ENCODE data around the gene EMC10.

The EMC10 gene

GRCh38 chr19:50477751-50478515 lies 1.6 kb downstream of the EMC10 start:
- no peak for DNase-seq
- peaks cover 14% of the 10 kb centered on the region for H3K4me1 ChIP-seq (ENCODE audit: control insufficient read depth, insufficient read depth, low read length, poor library complexity, severe bottlenecking)
- H3K9me3 ChIP-seq (ENCODE audit: control insufficient read depth, low read length): no peaks in the 10 kb centered on the region
- peaks cover 38% of the 10 kb centered on the region for H3K36me3 ChIP-seq (ENCODE audit: control insufficient read depth, insufficient read depth, low read length)
- no peaks in the 10 kb centered on the region for H3K27me3 ChIP-seq (replicated peaks; ENCODE audit: control insufficient read depth, insufficient read depth, low read length, poor library complexity, severe bottlenecking)
- no peak overlapping the region for H3K27ac ChIP-seq (ENCODE audit: insufficient read depth, low read length, poor library complexity, severe bottlenecking)
- H3K4me3 ChIP-seq (ENCODE audit: insufficient read depth, low read depth, low read length, poor library complexity, severe bottlenecking): no peak overlapping the region

DNA sequence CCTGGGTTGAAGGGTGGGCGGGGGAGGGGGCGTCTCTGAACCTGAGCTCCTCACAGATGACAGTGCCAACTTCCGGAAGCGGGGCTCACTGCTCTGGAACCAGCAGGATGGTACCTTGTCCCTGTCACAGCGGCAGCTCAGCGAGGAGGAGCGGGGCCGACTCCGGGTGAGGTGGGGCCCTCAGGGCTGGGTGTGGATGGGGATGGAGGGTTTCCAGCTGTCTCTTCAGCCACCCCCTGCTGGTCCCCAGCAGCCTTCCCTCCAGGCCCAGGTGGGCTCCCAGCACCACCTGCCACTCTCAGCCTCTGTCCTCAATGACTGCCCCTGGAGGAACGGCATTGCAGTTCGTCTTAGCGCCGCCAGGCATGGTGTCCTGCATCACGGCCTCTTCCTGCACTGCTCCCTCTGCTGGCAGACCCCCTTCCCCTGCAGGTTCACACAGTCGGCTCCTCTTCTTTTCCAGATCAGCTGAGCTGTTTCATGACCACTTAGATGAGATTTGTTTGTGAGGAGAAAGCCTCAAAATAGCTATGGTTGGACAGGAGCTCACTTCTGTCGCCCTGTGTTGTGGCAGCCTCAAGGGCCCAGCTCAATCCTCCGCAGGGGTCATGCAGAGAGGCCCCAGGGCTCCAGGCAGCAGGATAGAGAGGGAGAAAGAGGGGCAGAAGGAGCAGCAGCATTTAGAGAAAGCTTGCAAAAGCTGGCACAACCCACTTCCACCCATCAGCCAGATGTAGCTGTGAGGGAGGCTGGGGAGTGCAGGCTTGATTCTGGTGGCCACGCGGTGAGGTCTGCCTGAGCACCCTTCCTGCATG lies 2.8 kb downstream of the EMC10 start:
- Histone ChIP-seq H3K4me3 (ENCODE audit: insufficient read depth, low read depth, low read length, poor library complexity, severe bottlenecking) (no peak overlapping the region), H3K27me3 (replicated peaks; ENCODE audit: control insufficient read depth, insufficient read depth, low read length, poor library complexity, severe bottlenecking) (no peaks in the 10 kb centered on the region), H3K4me1 (ENCODE audit: control insufficient read depth, insufficient read depth, low read length, poor library complexity, severe bottlenecking) (peaks cover 14% of the 10 kb centered on the region), H3K36me3 (ENCODE audit: control insufficient read depth, insufficient read depth, low read length) (peaks cover 38% of the 10 kb centered on the region), H3K9me3 (ENCODE audit: control insufficient read depth, low read length) (no peaks in the 10 kb centered on the region), H3K27ac (ENCODE audit: insufficient read depth, low read length, poor library complexity, severe bottlenecking) (no peak overlapping the region)
- no peak for DNase-seq

- Histone ChIP-seq H3K9me3 (ENCODE audit: control insufficient read depth, low read length) (no peaks in the 10 kb centered on the region), H3K27me3 (replicated peaks; ENCODE audit: control insufficient read depth, insufficient read depth, low read length, poor library complexity, severe bottlenecking) (no peaks in the 10 kb centered on the region), H3K27ac (ENCODE audit: insufficient read depth, low read length, poor library complexity, severe bottlenecking) (no peak overlapping the region), H3K4me3 (ENCODE audit: insufficient read depth, low read depth, low read length, poor library complexity, severe bottlenecking) (no peak overlapping the region), H3K36me3 (ENCODE audit: control insufficient read depth, insufficient read depth, low read length) (peaks cover 38% of the 10 kb centered on the region), H3K4me1 (ENCODE audit: control insufficient read depth, insufficient read depth, low read length, poor library complexity, severe bottlenecking) (peaks cover 14% of the 10 kb centered on the region)
- DNase-seq: no peak
Observed at GRCh38 chr19:50479761-50480251, 3.5 kb downstream of the EMC10 start.

DNA sequence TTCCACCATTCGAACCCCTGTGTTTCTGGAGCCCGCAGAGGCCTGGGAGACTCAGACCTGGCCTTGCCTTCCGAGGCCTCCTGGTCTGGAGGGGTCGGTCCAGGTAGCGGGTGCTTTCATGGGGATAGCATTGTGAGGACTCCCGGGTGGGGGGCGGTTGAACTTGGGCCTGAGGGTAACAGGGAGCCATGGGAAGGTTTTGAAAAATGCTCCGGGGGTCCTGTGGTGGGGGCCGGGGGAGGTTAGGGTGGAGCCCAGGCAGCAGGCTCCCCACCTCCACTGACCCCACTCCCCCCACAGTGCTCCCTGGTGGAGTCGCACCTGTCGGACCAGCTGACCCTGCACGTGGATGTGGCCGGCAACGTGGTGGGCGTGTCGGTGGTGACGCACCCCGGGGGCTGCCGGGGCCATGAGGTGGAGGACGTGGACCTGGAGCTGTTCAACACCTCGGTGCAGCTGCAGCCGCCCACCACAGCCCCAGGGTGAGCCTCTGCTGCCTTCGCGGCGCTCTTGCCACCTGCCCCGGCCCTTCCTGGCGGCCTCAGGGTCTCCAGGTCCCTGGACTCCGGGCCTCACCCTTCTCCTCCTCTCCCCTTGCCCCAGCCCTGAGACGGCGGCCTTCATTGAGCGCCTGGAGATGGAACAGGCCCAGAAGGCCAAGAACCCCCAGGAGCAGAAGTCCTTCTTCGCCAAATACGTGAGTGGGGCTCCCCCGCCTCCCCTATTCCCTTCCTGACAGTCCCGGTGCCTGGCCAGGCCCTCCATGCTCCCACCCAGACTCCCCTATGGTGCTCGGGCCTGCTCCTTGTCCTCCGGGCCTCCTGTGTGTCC lies 4.2 kb downstream of the EMC10 start:
- DNase-seq: no peak
- Histone ChIP-seq H3K9me3 (ENCODE audit: control insufficient read depth, low read length) (no peaks in the 10 kb centered on the region), H3K27me3 (replicated peaks; ENCODE audit: control insufficient read depth, insufficient read depth, low read length, poor library complexity, severe bottlenecking) (no peaks in the 10 kb centered on the region), H3K4me1 (ENCODE audit: control insufficient read depth, insufficient read depth, low read length, poor library complexity, severe bottlenecking) (peaks cover 14% of the 10 kb centered on the region), H3K36me3 (ENCODE audit: control insufficient read depth, insufficient read depth, low read length) (peaks cover 38% of the 10 kb centered on the region), H3K4me3 (ENCODE audit: insufficient read depth, low read depth, low read length, poor library complexity, severe bottlenecking) (no peak overlapping the region), H3K27ac (ENCODE audit: insufficient read depth, low read length, poor library complexity, severe bottlenecking) (no peak overlapping the region)

DNA sequence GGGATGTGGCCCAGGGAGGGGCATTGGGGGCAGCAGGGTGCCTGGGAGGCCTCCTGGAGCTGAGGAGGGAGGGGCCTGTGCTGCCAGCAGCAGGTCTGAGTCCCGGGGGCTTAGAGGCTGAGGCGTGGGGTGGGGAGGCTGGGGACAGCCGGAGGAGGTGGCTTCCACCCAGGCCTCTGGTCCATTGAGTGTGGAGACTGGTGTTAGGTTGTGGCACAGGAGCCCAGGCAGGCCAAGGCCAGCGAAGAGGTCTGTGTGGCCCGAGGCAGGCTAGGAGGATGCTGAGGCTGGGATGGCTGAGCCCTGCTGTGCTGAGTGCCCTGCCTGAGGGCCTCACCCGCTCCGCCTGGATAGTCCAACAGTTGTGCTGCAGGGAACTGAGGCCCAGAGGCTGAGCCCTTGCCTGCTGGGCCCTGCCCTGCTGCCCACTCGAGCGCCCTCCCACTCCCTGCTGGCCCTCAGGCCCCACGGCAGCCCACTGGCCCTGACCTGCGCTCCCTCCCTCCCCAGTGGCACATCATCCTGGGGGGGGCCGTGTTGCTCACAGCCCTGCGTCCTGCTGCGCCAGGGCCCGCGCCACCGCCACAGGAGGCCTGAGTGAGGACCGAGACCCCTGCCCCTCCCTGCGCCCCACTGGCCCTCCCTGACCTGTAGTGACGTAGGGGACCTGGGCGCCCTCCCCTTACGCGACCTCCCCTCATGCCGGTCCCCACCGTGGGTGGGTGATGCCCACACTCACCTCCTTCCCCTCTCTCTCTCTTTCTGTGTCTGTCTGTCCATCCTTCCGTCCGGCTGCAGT lies 5.2 kb downstream of the EMC10 start:
- H3K27me3 ChIP-seq (replicated peaks; ENCODE audit: control insufficient read depth, insufficient read depth, low read length, poor library complexity, severe bottlenecking): no peaks in the 10 kb centered on the region
- peaks cover 13% of the 10 kb centered on the region for H3K4me1 ChIP-seq (ENCODE audit: control insufficient read depth, insufficient read depth, low read length, poor library complexity, severe bottlenecking)
- DNase-seq: no peak
- no peak overlapping the region for H3K27ac ChIP-seq (ENCODE audit: insufficient read depth, low read length, poor library complexity, severe bottlenecking)
- H3K9me3 ChIP-seq (ENCODE audit: control insufficient read depth, low read length): no peaks in the 10 kb centered on the region
- H3K4me3 ChIP-seq (ENCODE audit: insufficient read depth, low read depth, low read length, poor library complexity, severe bottlenecking): no peak overlapping the region
- H3K36me3 ChIP-seq (ENCODE audit: control insufficient read depth, insufficient read depth, low read length): peaks cover 38% of the 10 kb centered on the region

- no peak for DNase-seq
- Histone ChIP-seq H3K27ac (ENCODE audit: insufficient read depth, low read length, poor library complexity, severe bottlenecking) (no peak overlapping the region), H3K36me3 (ENCODE audit: control insufficient read depth, insufficient read depth, low read length) (peaks cover 38% of the 10 kb centered on the region), H3K4me1 (ENCODE audit: control insufficient read depth, insufficient read depth, low read length, poor library complexity, severe bottlenecking) (peaks cover 5% of the 10 kb centered on the region), H3K4me3 (ENCODE audit: insufficient read depth, low read depth, low read length, poor library complexity, severe bottlenecking) (no peak overlapping the region), H3K27me3 (replicated peaks; ENCODE audit: control insufficient read depth, insufficient read depth, low read length, poor library complexity, severe bottlenecking) (no peaks in the 10 kb centered on the region), H3K9me3 (ENCODE audit: control insufficient read depth, low read length) (no peaks in the 10 kb centered on the region)
Observed at GRCh38 chr19:50482271-50482855, 6.1 kb downstream of the EMC10 start.

GRCh38 chr19:50482916-50483315 lies 6.6 kb downstream of the EMC10 start:
- Histone ChIP-seq H3K27me3 (replicated peaks; ENCODE audit: control insufficient read depth, insufficient read depth, low read length, poor library complexity, severe bottlenecking) (no peaks in the 10 kb centered on the region), H3K4me3 (ENCODE audit: insufficient read depth, low read depth, low read length, poor library complexity, severe bottlenecking) (no peak overlapping the region), H3K9me3 (ENCODE audit: control insufficient read depth, low read length) (no peaks in the 10 kb centered on the region), H3K36me3 (ENCODE audit: control insufficient read depth, insufficient read depth, low read length) (peaks cover 38% of the 10 kb centered on the region), H3K4me1 (ENCODE audit: control insufficient read depth, insufficient read depth, low read length, poor library complexity, severe bottlenecking) (no peaks in the 10 kb centered on the region), H3K27ac (ENCODE audit: insufficient read depth, low read length, poor library complexity, severe bottlenecking) (no peak overlapping the region)
- DNase-seq: no peak

GRCh38 chr19:50485284-50485955 lies 9.1 kb downstream of the EMC10 start:
- Histone ChIP-seq H3K27me3 (replicated peaks; ENCODE audit: control insufficient read depth, insufficient read depth, low read length, poor library complexity, severe bottlenecking) (no peaks in the 10 kb centered on the region), H3K4me3 (ENCODE audit: insufficient read depth, low read depth, low read length, poor library complexity, severe bottlenecking) (no peak overlapping the region), H3K4me1 (ENCODE audit: control insufficient read depth, insufficient read depth, low read length, poor library complexity, severe bottlenecking) (no peaks in the 10 kb centered on the region), H3K27ac (ENCODE audit: insufficient read depth, low read length, poor library complexity, severe bottlenecking) (no peak overlapping the region), H3K9me3 (ENCODE audit: control insufficient read depth, low read length) (no peaks in the 10 kb centered on the region), H3K36me3 (ENCODE audit: control insufficient read depth, insufficient read depth, low read length) (peaks cover 24% of the 10 kb centered on the region)
- no peak for DNase-seq

Measured in effector memory CD4-positive, alpha-beta T cell (primary cell).